HEK293T (cell line): Measurements from ENCODE around the gene GRAMD2B.

Source experiments
- TARDBP ChIP-seq: fragments of 450-650 bp; IDR thresholded peaks from 2 replicates; pipeline ENCODE4 v1.6.1; 2016
- ZNF384 ChIP-seq: fragments of 450-650 bp; IDR thresholded peaks from 2 replicates; pipeline ENCODE4 v1.6.1; 2016

GRCh38 chr5:126513302-126513701 is 90.1 kb downstream of the GRAMD2B start:
- TF ChIP-seq ZNF384 (no peak), TARDBP (no peak)
